ENCODE measurements around the gene TMEM30A.

The TMEM30A gene

GRCh38 chr6:75268121-75268987 lies 16.2 kb downstream of the TMEM30A start:
- DNase-seq, result peak; percentile 89
- no peak overlapping the region for H3K4ac ChIP-seq (ENCODE audit: low read depth, low read length)

GRCh38 chr6:75267461-75267860 lies 17.1 kb downstream of the TMEM30A start:
- Histone ChIP-seq H3K23ac (ENCODE audit: low read length) (no peak overlapping the region), H3K27me3 (ENCODE audit: insufficient read depth, low read length, poor library complexity) (no peaks in the 10 kb centered on the region), H3K9ac (ENCODE audit: low read length) (no peak overlapping the region), H3K4ac (ENCODE audit: low read depth, low read length) (no peak overlapping the region), H3K27ac (ENCODE audit: low read depth, low read length) (no peak overlapping the region), H3K56ac (ENCODE audit: low read length) (no peak overlapping the region), H3K36me3 (ENCODE audit: control insufficient read depth, insufficient read depth, low read length) (no peaks in the 10 kb centered on the region), H2BK120ac (ENCODE audit: low read depth, low read length) (no peak overlapping the region), H3K4me1 (ENCODE audit: control insufficient read depth, low read depth, low read length) (no peaks in the 10 kb centered on the region), H4K8ac (ENCODE audit: low read depth, low read length) (no peak overlapping the region), H2AK5ac (ENCODE audit: low read length) (no peak overlapping the region), H3K4me3 (ENCODE audit: low read length) (no peak overlapping the region), H3K79me2 (ENCODE audit: control insufficient read depth, insufficient read depth, low read length) (peaks cover 4% of the 10 kb centered on the region), H4K5ac (ENCODE audit: low read length) (no peak overlapping the region), H2BK15ac (replicated peaks; ENCODE audit: low read depth) (no peak overlapping the region), H3K4me2 (ENCODE audit: low read length) (no peak overlapping the region), H3K18ac (ENCODE audit: low read length) (no peak overlapping the region), H2BK5ac (ENCODE audit: low read length) (no peak overlapping the region), H3K79me1 (ENCODE audit: low read length) (peaks cover 2% of the 10 kb centered on the region)
- no CpG with 5 or more reads among the region's 4 CpGs for WGBS (ENCODE audit: extremely low coverage, insufficient coverage, low lambda C conversion rate)
- DNase-seq, result no peak

More at GRCh38 chr6:75268121-75268987, 16.2 kb downstream of the TMEM30A start:
- H3K23ac ChIP-seq (ENCODE audit: low read length), result no peak overlapping the region
- H2BK120ac ChIP-seq (ENCODE audit: low read depth, low read length), result no peak overlapping the region
- H2BK5ac ChIP-seq (ENCODE audit: low read length), result no peak overlapping the region
- H3K9ac ChIP-seq (ENCODE audit: low read length), result no peak overlapping the region
- no peaks in the 10 kb centered on the region for H3K36me3 ChIP-seq (ENCODE audit: control insufficient read depth, insufficient read depth, low read length)
- H3K27ac ChIP-seq (ENCODE audit: low read depth, low read length), result no peak overlapping the region
- H3K79me2 ChIP-seq (ENCODE audit: control insufficient read depth, insufficient read depth, low read length), result peaks cover 7% of the 10 kb centered on the region
- H3K18ac ChIP-seq (ENCODE audit: low read length), result peak overlapping the region; percentile 32
- H2AK5ac ChIP-seq (ENCODE audit: low read length), result no peak overlapping the region
- H3K4me2 ChIP-seq (ENCODE audit: low read length), result no peak overlapping the region
- H3K56ac ChIP-seq (ENCODE audit: low read length), result no peak overlapping the region
- no peaks in the 10 kb centered on the region for H3K4me1 ChIP-seq (ENCODE audit: control insufficient read depth, low read depth, low read length)
- H4K8ac ChIP-seq (ENCODE audit: low read depth, low read length), result no peak overlapping the region
- H3K27me3 ChIP-seq (ENCODE audit: insufficient read depth, low read length, poor library complexity), result no peaks in the 10 kb centered on the region
- no CpG with 5 or more reads among the region's 5 CpGs for WGBS (ENCODE audit: extremely low coverage, insufficient coverage, low lambda C conversion rate)
- H3K4me3 ChIP-seq (ENCODE audit: low read length), result no peak overlapping the region
- no peak overlapping the region for H4K5ac ChIP-seq (ENCODE audit: low read length)
- peaks cover 4% of the 10 kb centered on the region for H3K79me1 ChIP-seq (ENCODE audit: low read length)
- no peak overlapping the region for H2BK15ac ChIP-seq (replicated peaks; ENCODE audit: low read depth)

- H3K56ac ChIP-seq (ENCODE audit: low read length), result no peak overlapping the region
- DNase-seq, result peak; percentile 56
- no peak overlapping the region for H3K4me2 ChIP-seq (ENCODE audit: low read length)
- H2BK15ac ChIP-seq (replicated peaks; ENCODE audit: low read depth), result no peak overlapping the region
- H2AK5ac ChIP-seq (ENCODE audit: low read length), result no peak overlapping the region
- H3K23ac ChIP-seq (ENCODE audit: low read length), result no peak overlapping the region
- H3K18ac ChIP-seq (ENCODE audit: low read length), result no peak overlapping the region
- WGBS (ENCODE audit: extremely low coverage, insufficient coverage, low lambda C conversion rate), result no CpG with 5 or more reads among the region's 2 CpGs
- H3K79me2 ChIP-seq (ENCODE audit: control insufficient read depth, insufficient read depth, low read length), result peaks cover 4% of the 10 kb centered on the region
- H3K9ac ChIP-seq (ENCODE audit: low read length), result no peak overlapping the region
- no peak overlapping the region for H3K4ac ChIP-seq (ENCODE audit: low read depth, low read length)
- H4K5ac ChIP-seq (ENCODE audit: low read length), result no peak overlapping the region
- H4K8ac ChIP-seq (ENCODE audit: low read depth, low read length), result no peak overlapping the region
- no peak overlapping the region for H3K27ac ChIP-seq (ENCODE audit: low read depth, low read length)
- H2BK5ac ChIP-seq (ENCODE audit: low read length), result no peak overlapping the region
- no peaks in the 10 kb centered on the region for H3K36me3 ChIP-seq (ENCODE audit: control insufficient read depth, insufficient read depth, low read length)
- H3K4me1 ChIP-seq (ENCODE audit: control insufficient read depth, low read depth, low read length), result no peaks in the 10 kb centered on the region
- H2BK120ac ChIP-seq (ENCODE audit: low read depth, low read length), result no peak overlapping the region
- peaks cover 2% of the 10 kb centered on the region for H3K79me1 ChIP-seq (ENCODE audit: low read length)
- H3K27me3 ChIP-seq (ENCODE audit: insufficient read depth, low read length, poor library complexity), result no peaks in the 10 kb centered on the region
- H3K4me3 ChIP-seq (ENCODE audit: low read length), result no peak overlapping the region
These were observed 17.8 kb downstream of the TMEM30A start for GRCh38 chr6:75266716-75267291.

- Histone ChIP-seq H3K4ac (ENCODE audit: low read depth, low read length) (no peak overlapping the region), H2AK5ac (ENCODE audit: low read length) (no peak overlapping the region), H3K9ac (ENCODE audit: low read length) (no peak overlapping the region), H2BK120ac (ENCODE audit: low read depth, low read length) (no peak overlapping the region), H3K4me1 (ENCODE audit: control insufficient read depth, low read depth, low read length) (no peaks in the 10 kb centered on the region), H3K27me3 (ENCODE audit: insufficient read depth, low read length, poor library complexity) (no peaks in the 10 kb centered on the region), H3K27ac (ENCODE audit: low read depth, low read length) (no peak overlapping the region), H2BK15ac (replicated peaks; ENCODE audit: low read depth) (no peak overlapping the region), H3K79me1 (ENCODE audit: low read length) (no peaks in the 10 kb centered on the region), H2BK5ac (ENCODE audit: low read length) (no peak overlapping the region), H3K36me3 (ENCODE audit: control insufficient read depth, insufficient read depth, low read length) (no peaks in the 10 kb centered on the region), H3K4me2 (ENCODE audit: low read length) (no peak overlapping the region), H3K4me3 (ENCODE audit: low read length) (no peak overlapping the region), H3K79me2 (ENCODE audit: control insufficient read depth, insufficient read depth, low read length) (no peaks in the 10 kb centered on the region), H4K8ac (ENCODE audit: low read depth, low read length) (no peak overlapping the region), H3K23ac (ENCODE audit: low read length) (no peak overlapping the region), H3K18ac (ENCODE audit: low read length) (no peak overlapping the region), H3K56ac (ENCODE audit: low read length) (no peak overlapping the region), H4K5ac (ENCODE audit: low read length) (no peak overlapping the region)
- no peak for DNase-seq
These were observed 21.2 kb downstream of the TMEM30A start for GRCh38 chr6:75263401-75263750.

- whole genome bisulfite sequencing (ENCODE audit: extremely low coverage, insufficient coverage, low lambda C conversion rate), result no CpG with 5 or more reads among the region's 4 CpGs
- H3K4me1 ChIP-seq (ENCODE audit: control insufficient read depth, low read depth, low read length), result no peaks in the 10 kb centered on the region
- H4K5ac ChIP-seq (ENCODE audit: low read length), result no peak overlapping the region
- no peak overlapping the region for H3K18ac ChIP-seq (ENCODE audit: low read length)
- no peaks in the 10 kb centered on the region for H3K36me3 ChIP-seq (ENCODE audit: control insufficient read depth, insufficient read depth, low read length)
- H2BK120ac ChIP-seq (ENCODE audit: low read depth, low read length), result no peak overlapping the region
- no peak overlapping the region for H3K4me3 ChIP-seq (ENCODE audit: low read length)
- H3K27ac ChIP-seq (ENCODE audit: low read depth, low read length), result no peak overlapping the region
- H3K4ac ChIP-seq (ENCODE audit: low read depth, low read length), result no peak overlapping the region
- no peak overlapping the region for H3K4me2 ChIP-seq (ENCODE audit: low read length)
- no peaks in the 10 kb centered on the region for H3K79me2 ChIP-seq (ENCODE audit: control insufficient read depth, insufficient read depth, low read length)
- H2BK5ac ChIP-seq (ENCODE audit: low read length), result no peak overlapping the region
- H3K56ac ChIP-seq (ENCODE audit: low read length), result no peak overlapping the region
- H3K9ac ChIP-seq (ENCODE audit: low read length), result no peak overlapping the region
- H4K8ac ChIP-seq (ENCODE audit: low read depth, low read length), result no peak overlapping the region
- no peaks in the 10 kb centered on the region for H3K79me1 ChIP-seq (ENCODE audit: low read length)
- H2BK15ac ChIP-seq (replicated peaks; ENCODE audit: low read depth), result no peak overlapping the region
- H3K23ac ChIP-seq (ENCODE audit: low read length), result no peak overlapping the region
- DNase-seq, result no peak
- H2AK5ac ChIP-seq (ENCODE audit: low read length), result no peak overlapping the region
- H3K27me3 ChIP-seq (ENCODE audit: insufficient read depth, low read length, poor library complexity), result no peaks in the 10 kb centered on the region
These were observed 21.7 kb downstream of the TMEM30A start for GRCh38 chr6:75262716-75263400.
